Measurements from ENCODE around the gene DRP2. TPM values are rescaled to one million over a fixed set of nuclear protein-coding genes. Genes with fewer than 3 reads are reported as not detected.
A peak's percentile ranks its signal among the peaks of the same experiment; 100 is the strongest.
"Not testable (repeated sequence)": the region's sequence is repeated elsewhere in the genome, so short reads cannot be mapped to it uniquely, and the experiment has no call there.

Gene DRP2
- total and polyA plus RNA-seq, 3 donors from 2014 or later = 0.82 to 1.7 (median 1.6) TPM

- no peaks in the 10 kb centered on the region for H3K27me3 ChIP-seq
- intact Hi-C loops (cut with DNase I; ENCODE audit: low total_unique reads) = no loop called here
- no peak overlapping the region for H3K4me3 ChIP-seq
- no peaks in the 10 kb centered on the region for H3K9me3 ChIP-seq
- DNase-seq = no peak
- no peak overlapping the region for H3K27ac ChIP-seq
- no peaks in the 10 kb centered on the region for H3K36me3 ChIP-seq (ENCODE audit: low read depth, missing control alignments)
- H3K4me1 ChIP-seq = no peaks in the 10 kb centered on the region
- TF ChIP-seq CTCF (IDR thresholded peaks at IDR 0.05) (no peak), POLR2A (IDR thresholded peaks at IDR 0.05) (no peak)
- 93 to 98% methylated on average over 3 to 6 of the region's 6 CpGs for WGBS, 2 donors
Observed at GRCh38 chrX:101274198-101274597, 54.6 kb downstream of the DRP2 start.

- Histone ChIP-seq H3K9me3 (no peaks in the 10 kb centered on the region), H3K4me3 (no peak overlapping the region), H3K4me1 (no peaks in the 10 kb centered on the region), H3K36me3 (ENCODE audit: low read depth, missing control alignments) (no peaks in the 10 kb centered on the region), H3K27ac (no peak overlapping the region), H3K27me3 (no peaks in the 10 kb centered on the region)
- intact Hi-C loops (cut with DNase I; ENCODE audit: low total_unique reads) = no loop called here
- no peak for DNase-seq
- 92 to 100% methylated on average over 2 of the region's 2 CpGs for WGBS, 2 donors
- TF ChIP-seq POLR2A (IDR thresholded peaks at IDR 0.05) (no peak), CTCF (IDR thresholded peaks at IDR 0.05) (no peak)
Observed at GRCh38 chrX:101276238-101276637, 56.7 kb downstream of the DRP2 start.

GRCh38 chrX:101287402-101287801 lies 67.8 kb downstream of the DRP2 start:
- no peaks in the 10 kb centered on the region for H3K4me1 ChIP-seq
- no peak overlapping the region for H3K27ac ChIP-seq
- WGBS, 2 donors = 25 to 42% methylated on average over 2 of the region's 2 CpGs
- no peak for DNase-seq
- peak in 2 of 3 experiments; percentile 36 to 38 for TF ChIP-seq CTCF (IDR thresholded peaks at IDR 0.05)
- no peak for TF ChIP-seq POLR2A (IDR thresholded peaks at IDR 0.05)
- H3K27me3 ChIP-seq = no peaks in the 10 kb centered on the region
- no peaks in the 10 kb centered on the region for H3K9me3 ChIP-seq
- H3K4me3 ChIP-seq = no peak overlapping the region
- no peaks in the 10 kb centered on the region for H3K36me3 ChIP-seq (ENCODE audit: low read depth, missing control alignments)
- intact Hi-C loops (cut with DNase I; ENCODE audit: low total_unique reads) = no loop called here

GRCh38 chrX:101290957-101291603 lies 71.5 kb downstream of the DRP2 start, which contains the start of gene TAF7L:
Gene TAF7L (minus strand): TSS chrX:101291334. CDS start chrX:101287543, 3,791 bp downstream.
- peak within 1 kb of the TSS in 1 of 2 donors; percentile 55 for H3K27ac ChIP-seq
- peak; percentile 63 for DNase-seq
- intact Hi-C loops (cut with DNase I; ENCODE audit: low total_unique reads) = no loop called here
- peak within 1 kb of the TSS; percentile 40 to 61 for H3K4me3 ChIP-seq
- TF ChIP-seq POLR2A (IDR thresholded peaks at IDR 0.05) (no peak), CTCF (IDR thresholded peaks at IDR 0.05) (no peak)
- H3K36me3 ChIP-seq (ENCODE audit: low read depth, missing control alignments) = no peaks in the 10 kb centered on the region
- no peaks in the 10 kb centered on the region for H3K9me3 ChIP-seq
- WGBS, 2 donors = 34% methylated on average over 16 of the region's 75 CpGs; no CpG with 5 or more reads in 1 of the 2 donors
- no peaks in the 10 kb centered on the region for H3K27me3 ChIP-seq
- H3K4me1 ChIP-seq = no peaks in the 10 kb centered on the region

GRCh38 chrX:101295603-101296002 lies 76.0 kb downstream of the DRP2 start:
- H3K4me1 ChIP-seq; H3K36me3 ChIP-seq (ENCODE audit: low read depth, missing control alignments); H3K27ac ChIP-seq; H3K9me3 ChIP-seq; H3K4me3 ChIP-seq; H3K27me3 ChIP-seq; DNase-seq; intact Hi-C loops (cut with DNase I; ENCODE audit: low total_unique reads): not testable (repeated sequence)
- 80 to 85% methylated on average over 3 of the region's 3 CpGs for WGBS, 2 donors
